Stimulated activated CD4-positive, alpha-beta T cell treated with anti-CD3 and anti-CD28 coated beads, Interleukin-2, amount 100 ng/mL, for 24 hours (primary cell): ENCODE results near the gene ACTN4.

Source experiments
- DNase-seq, 2 donors: peaks; one replicate each; pipeline ENCODE4 v3.0.0-alpha.2; 2020

ACTN4 gene

DNA sequence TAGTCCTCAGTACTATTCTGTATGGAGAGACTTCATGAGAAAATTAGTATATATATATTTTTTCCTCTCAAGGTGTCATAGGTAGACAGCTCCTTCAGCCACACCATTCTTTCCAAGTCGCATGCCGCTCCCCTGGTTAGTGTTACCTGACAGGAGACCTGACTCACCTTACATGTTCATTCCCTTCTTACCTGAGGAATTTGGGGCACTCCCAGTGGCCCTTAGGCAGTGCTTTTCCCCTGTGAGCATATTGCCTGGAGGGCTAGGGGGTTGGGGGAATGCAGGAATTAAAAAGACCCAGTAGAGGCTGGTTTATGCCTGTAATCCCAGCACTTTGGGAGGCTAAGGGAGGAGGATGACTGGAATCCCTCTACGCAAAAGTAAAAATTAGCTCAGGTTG lies 9.0 kb upstream of the ACTN4 start:
- no peak for DNase-seq

DNA sequence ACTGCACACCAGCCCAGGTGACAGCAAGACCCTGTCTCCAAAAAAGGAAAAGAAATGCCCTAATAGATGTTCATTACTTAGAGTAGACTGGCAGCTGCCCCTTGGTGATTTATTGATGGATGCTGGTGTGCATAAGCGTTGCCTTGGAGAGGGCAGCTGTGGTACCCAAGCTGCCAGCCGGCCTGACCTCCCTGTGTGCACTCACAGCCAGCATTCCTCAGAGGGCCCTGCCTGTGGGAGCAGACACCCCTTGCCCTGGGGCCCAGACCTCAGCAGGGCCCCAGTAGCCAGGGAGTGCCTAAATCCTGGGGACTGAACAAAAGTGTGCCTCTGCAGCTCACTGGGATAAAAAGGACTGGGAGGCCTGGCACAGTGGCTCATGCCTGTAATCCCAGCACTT lies 7.8 kb upstream of the ACTN4 start:
- DNase-seq = no peak

DNA sequence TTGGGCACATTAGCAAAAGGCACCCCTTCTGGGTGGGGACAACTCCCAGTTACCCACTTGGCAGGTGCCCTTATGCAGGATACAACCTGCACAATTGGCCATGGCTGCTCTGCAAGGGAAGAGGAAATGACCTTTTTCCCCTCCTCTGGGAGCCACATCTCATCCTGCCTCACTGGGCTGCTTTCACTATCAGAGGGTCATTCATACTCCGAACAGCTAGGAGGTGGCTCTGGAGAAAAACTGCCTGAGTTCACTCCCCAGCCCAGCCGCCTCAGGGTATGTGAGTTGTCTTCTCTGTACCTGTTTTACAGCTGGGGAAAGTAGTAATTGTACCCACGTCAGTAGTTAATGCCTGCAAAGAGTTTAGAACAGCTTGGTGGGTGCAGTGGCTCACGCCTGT lies 7.1 kb upstream of the ACTN4 start:
- DNase-seq = no peak

DNA sequence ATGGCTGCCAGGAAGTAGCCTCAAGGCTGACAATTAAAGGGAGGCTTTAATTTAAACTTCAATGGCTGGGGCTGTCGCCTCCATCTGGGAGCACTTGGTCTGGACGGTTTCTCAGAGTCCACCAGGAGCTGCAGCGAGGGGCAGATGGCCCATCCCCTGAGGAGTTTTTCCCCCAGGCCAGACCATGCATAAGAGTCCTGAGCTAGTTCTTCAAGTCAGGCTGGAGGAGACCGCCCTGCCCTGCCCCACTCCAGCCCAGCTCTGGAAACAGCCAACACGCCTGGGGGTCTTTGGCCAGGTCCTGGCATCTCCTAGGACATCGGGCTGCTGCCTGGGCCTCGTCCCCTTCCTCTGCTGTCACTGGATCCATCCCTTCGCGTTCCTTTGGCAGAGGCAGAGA lies 5.3 kb upstream of the ACTN4 start:
- no peak for DNase-seq

DNA sequence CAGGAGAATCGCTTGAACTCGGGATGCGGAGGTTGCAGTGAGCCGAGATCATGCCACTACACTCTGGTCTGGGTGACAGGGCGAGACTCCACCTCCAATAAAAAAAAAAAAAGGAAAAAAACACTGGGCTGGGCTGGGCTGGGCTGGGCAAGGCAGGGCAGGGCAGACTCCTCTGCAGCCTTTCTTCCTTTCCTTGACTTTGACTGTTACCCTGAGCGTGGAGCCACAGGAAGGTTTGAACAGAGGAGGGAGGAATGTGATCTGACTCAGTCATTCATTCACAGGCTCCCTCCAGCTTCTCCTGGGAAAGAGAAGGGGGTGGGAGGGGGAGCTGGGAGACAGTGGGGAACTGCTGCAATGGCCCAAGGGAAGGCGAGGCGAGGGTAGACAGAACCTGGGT lies 2.7 kb upstream of the ACTN4 start:
- DNase-seq = no peak

DNA sequence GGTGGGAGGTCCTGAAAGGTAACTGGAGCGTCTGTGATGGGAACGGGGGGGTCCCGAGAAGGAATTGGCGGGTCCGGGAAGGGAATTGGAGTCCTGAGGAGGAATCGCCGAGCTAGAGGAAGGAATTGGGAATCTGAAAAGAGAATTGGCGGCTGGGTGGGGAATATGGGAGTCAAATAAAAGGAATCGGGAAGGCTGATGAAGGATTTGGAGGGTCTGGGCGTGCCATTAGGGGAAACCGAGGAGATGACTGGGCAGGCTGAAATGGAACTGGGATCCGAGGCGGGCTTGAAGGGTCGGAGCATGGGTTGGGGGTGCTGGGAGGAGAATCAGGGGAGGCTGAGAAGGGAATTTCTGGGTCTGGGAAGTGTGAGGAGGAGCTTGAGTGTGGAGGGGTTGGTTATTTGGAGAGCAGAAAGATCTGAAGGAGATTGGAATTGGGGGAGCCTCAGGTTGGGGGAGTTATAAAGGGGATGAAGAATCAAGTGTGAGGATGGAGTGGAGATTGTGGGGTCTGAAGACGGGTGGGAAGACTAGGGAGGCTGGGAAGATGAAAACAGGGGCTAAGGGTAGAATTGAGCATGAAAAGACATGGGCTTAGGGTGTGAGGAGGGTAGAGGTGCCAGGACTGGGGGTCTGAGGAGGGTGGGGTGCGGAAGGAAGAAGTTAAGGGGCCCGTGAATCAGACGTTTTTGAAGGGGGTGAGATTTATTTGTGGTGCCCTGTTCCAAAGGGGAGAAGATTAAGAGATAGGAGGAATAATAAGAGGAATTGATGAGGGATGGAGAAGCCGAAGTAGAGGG lies 718 bp downstream of the ACTN4 start:
- no peak for DNase-seq

DNA sequence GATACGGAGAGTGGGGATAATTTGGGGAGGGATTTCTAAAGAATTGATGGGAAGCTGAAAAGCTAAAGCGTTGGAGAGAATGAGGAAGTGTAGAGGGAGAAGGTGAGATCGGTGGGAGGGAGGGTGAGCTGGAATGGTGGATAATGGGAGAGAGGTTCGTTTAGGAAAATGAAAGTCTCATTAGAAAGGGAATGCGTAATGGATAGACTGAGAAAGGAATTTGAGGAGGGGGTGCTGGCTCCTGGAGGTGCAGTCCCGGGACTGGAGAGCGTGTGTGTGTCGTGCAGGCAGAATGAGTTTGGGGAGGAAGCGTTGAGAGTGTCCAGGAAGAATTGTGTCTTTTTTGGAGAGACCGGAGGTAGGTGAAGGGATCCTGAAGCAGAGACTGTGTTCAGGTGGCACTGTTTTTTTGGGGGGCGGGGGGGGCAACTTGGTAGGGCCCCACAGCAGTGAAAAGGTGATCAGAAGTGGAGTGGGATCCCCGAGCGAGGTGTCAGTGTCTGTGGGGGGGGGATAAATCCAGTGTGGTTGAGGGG lies 1.4 kb downstream of the ACTN4 start:
- no peak for DNase-seq

DNA sequence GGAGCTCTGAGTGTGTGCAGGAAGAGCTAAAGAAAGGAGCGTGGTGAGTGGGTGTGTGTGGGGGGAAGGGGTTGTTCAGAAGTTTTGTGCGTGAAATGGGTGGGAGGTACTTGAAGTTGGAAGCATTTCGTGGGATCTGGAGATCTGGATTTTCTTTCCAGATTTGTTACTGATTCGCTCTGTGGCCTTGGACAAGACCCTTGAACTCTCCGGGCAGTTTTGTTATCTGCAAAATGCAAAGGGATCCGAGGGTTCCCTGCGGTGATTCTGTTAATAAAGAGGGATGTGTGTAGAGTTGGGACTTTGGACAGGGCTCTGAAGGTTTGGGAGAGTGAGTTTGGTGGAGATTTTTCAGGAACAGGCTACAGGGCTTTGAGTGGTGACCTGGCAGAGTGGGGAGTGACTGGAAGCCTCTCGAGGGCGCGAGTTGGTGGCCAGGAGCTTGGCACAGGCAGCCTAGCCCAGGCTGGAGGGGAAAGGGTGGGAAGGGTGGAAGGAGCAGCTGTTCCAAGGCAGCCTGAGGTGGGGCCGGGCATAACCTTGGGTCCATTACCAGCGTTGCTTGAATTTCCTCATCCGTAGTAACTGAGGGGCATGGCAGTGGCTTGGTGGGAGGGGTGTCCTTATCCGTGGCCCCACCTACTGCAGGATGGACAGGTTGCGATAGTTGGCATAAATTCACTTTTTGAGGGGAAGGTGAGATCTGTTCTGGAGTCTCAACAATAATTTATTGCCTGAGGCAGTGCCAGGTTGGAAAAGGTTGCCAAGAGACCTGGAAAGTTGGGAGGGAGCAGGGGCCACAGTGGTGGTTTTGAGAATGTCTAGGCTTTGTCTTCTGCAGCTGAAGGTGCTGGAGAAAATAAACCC lies 2.1 kb downstream of the ACTN4 start:
- DNase-seq = no peak

DNA sequence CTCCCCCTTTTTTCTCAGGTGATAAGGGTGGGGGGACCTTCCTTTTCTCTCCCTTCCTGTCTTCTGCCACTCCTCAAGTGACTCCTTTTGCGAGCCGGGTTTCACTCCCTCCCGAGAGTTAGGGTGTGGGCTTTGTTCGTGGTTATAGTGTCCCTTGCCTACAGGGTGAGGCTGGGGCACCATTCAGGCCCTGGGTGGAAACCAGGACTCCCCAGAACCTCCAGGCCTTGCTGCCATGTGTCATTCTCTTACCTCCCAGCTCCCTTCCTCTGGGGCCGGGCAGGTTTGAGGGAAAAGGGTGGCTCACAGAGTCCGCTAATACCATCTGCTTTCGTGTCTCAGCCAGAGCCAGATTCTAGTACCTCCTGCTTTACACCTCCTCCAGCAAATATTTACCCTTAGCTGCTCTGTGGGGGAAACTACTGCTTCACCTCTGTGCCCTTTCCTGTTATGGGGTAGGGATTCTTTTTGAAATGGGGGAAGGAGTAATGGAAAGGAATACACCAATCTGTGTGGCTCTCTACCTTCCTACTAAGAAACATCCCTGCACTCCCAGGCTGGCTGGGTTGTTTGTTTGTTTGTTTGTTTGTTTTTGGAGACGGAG lies 2.8 kb downstream of the ACTN4 start:
- no peak for DNase-seq

DNA sequence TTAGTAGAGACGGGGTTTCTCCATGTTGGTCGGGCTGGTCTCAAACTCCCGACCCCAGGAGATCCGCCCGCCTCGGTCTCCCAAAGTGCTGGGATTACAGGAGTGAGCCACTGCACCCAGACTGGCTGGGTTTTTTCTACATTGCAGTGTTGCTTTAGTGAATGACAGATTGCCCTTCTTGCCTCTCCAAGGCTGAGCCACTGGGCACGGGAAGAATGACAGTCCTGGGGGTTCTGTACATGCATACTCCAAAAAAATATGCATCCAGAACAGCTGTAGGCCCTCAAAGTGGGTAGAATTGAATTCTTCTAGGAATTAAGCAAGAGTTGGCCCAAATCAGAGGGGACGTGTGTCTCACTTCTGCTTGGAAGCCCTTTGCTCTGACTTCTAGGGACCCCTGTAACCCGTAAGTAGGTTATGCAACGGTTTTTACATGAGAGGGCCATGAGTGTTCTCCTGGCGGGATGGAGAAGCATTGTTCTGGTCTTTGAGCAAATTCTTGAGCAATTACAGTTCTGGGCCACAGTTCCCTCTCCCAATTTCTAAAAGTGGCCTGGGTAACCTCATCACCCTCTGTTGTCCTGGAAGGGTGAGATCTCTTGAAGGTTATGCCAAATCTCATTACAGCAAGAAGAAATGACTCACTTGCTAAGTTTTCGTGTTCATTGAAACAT lies 3.6 kb downstream of the ACTN4 start:
- DNase-seq = no peak

DNA sequence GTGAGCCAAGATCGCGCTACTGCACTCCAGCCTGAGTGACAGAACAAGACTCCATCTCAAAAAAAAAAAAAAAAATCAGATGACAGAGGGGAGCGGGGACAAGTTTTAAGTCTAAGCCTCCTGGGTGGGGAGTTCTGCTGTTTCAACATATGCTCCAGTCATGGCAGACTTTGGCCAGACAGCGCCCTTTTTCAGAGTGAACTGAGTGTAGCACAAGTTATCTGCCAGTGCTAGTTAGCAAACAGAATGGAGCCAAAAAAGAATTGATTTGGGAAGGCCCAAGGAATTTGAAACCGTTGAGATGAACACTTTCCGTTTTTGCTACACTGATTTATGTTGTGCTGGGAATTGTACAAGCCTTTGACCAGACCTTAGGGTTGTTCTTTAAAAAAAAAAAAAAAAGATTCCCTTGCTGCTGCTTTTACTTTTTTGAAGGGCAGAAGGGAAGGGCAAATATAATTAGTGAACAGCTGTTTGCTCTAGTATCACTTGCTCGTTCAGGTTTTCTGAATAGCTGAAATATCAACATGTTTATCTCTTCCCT lies 5.7 kb downstream of the ACTN4 start:
- DNase-seq = no peak

DNA sequence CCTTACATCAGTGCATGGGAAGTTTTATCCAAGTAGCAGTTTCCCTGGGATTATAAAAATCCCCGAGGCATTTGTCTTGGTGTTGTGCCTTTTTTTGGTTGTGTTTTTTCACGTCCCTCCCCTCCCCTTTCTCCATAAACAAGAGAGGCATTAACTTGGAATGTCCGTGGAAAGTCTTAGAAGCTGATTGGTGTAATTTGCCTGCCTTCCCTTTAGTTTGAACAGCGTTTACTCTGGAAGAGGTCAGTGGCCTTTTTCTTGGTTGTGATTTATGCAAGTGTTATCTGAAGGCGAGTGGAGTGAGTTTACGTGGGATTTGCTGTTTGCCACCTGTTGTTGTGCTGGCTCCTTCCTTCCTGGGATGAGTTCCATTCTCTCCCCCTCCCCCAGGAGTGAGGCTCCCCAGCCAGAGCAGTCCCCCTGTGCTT lies 7.2 kb downstream of the ACTN4 start:
- no peak for DNase-seq

DNA sequence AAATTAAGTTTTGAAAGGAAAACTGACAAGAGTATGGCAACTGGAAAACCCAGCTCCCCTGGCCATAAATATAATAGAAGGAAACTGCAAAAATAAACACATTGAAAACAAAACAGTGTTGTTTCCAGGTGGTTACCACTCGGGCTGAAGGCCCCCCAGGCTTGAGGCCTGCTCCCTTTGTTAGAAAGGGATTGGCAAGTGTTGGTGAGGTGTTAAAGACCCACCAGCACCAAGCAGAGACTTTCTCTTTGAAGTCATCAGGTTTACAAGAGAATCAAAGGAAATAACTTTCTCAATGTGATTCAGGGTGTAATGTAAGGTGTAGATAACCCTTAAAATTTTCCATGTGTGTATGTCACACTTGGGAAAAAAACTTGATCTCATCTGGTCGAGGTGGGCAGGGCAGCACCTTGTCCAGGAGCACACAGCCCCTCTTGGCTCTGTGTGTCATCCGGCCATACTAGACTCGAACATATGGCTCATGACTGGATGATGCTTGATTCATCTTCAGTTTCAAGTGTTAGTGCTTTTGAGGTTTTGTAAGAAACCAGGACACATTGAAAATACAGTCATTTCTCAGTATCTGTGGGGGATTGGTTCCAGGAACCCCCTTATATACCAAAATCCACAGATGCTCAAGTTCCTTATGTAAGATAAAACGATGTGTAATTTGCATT lies 7.8 kb downstream of the ACTN4 start:
- DNase-seq = peak; percentile 54 to 58

DNA sequence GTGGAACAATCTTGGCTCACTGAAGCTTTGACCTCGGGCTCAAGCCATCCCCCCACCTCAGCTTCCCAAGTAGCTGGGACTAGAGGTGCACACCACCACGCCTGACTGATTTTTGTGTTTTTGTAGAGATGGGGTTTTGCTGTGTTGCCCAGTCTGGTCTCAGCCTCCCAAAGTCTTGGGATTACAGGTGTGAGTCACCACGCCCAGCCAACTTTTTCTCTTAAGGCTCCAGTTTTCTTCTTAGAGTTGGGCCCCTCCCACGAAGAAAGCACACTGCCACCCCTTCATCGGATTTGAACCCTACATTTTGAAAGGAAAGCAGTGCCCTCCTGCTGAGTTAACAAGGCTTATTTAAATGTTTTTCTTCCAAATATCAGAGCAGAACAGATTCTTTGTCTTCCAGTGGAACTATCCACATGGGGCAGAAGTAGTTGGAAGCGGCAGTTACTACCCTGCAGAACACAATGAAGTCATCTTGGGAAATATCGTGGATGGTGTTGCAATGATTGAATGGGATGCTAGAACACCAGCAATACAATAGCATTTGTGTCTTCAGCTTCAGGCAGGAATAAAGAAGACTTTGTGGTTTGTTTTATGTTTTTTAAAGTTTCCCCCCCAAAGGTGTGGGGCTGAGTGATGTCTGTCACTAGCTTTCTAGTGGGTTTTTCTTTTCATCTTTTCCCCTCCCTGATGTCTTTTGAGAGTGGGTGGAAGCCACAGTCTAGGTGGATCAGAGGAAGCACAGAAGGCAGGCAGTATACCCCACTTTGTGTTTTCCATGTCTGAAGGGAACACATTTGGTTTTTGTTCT lies 8.9 kb downstream of the ACTN4 start:
- DNase-seq = peak; percentile 32 to 42

DNA sequence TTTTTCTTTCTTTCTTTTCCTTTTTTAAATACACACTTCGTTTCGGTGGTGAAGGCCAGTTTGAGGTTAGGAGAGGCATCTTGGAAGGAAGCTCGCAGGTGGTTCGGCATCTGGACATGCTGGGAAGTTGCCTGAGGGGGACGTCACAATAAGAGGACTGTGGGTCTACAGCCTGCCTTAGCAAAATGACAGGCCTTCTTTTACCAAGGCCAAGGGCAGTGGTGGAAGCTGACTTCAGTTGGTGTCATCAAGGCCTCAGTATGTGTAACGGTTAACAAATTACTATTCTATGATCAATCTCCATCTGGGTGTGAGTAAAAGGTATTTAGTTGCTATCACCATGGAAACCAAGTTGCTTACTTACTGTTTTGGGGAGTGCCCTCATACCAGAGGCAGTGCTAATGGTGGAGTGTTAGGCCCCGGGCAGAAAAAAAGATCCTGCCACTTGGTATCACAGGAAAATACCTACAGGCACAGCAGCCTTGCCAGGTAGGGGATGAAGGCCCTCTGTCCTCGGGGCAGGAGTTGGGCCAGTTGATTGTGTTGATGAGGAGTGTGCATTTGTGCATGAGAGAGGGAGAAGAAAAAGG lies 10.3 kb downstream of the ACTN4 start:
- DNase-seq = no peak

DNA sequence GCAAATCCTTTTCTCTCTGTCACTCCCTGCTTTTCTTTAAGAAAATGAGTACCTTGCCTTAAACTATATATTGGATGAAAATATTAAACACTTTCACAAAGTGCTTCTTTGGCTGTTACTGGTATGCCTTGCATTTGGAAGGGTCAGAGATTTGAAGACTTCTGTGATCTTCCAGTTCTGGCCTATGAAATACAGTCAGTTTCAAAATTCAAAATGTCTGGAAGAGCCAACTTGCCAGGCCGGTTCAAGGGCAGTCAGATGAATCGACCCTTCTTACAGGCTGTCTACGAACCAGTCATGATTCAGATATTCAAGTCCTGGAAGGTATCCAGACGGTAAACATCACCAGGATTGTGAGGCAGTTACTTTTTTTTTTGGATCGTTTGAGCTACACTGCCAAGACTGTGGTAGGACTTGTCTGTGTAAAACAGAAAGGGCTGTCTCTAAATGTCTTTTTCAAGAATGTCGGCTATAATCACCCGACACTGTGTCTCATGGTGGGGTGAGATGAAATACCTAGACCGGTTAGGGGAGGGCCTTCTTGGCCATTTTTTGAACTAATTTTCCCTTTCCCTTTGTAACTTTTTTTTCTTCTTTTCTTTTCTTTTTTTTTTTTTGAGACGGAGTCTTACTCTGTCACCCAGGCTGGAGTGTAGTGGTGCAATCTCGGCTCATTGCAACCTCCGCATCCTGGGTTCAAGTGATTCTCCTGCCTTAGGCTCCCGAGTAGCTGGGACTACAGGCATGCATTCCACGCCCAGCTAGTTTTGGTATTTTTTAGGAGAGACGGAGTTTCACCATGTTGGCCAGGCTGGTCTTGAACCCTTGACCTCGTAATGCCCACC lies 11.2 kb downstream of the ACTN4 start:
- DNase-seq = no peak

DNA sequence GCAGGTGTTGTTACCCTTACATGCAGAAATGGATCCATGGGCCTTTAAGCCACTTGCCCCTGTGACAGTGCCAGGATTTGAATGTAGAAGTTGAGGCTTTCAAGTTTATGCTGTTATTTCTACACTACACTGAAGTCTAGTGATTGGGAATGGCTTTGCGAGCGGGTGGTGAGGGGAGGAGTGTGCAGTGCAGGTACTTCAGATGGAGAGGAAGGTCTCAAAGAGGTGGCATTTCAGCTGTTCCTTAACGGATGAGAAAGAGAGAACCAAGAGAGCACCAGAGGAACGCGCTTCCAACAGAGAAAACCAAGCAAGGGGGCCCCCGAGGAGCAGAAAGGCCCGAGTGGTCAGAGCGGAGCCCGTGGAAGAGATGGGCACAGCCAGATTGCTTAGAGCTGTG lies 13.3 kb downstream of the ACTN4 start:
- no peak for DNase-seq

DNA sequence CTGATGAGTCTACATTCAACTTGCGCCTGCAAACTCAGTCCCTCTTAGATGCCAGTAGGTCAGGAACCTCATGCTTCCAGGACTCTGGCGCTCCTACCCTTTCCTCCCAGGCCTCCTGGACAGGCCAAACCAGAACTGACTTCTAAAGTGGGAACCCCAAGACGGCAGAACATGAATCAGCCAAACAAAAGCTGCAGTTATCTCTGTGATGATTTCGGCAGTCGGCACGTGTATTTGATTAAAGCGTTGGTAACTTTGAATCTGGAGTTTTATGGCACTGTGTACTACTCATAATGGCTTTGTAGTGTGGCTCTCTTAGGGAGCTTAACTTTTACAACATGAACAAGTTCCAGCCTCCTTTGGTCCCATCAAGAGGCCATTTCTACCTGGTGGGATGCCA lies 13.7 kb downstream of the ACTN4 start:
- no peak for DNase-seq

DNA sequence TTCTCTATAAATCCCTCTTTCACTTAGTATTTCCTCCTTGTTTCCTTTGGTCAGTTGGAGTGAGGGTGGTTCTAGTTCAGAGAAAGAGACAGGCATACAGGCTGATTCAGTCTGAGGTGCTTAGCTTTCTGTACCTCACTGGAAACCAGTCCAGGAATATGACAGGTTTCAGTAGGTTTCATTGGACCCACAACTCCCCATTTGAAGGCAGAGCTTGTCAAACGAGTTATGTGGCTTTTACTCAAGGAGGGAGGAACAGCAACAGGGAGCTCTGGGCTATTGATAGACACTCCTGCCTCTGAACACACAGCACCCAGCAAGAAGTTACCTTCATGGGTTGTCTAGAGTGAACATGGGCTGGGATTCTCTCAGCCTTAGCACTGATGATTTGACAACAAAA lies 14.5 kb downstream of the ACTN4 start:
- no peak for DNase-seq
